Mesendoderm (in vitro differentiated cells): ENCODE results near the gene PTPRD.

Experiments used
- DNase-seq: peaks from one replicate; pipeline ENCODE4 v3.0.0; 2013
- H2AK5ac ChIP-seq: 2 replicates; pipeline ENCODE4 v1.6.1; 2013; ENCODE audit warnings: low read length, inconsistent platforms
- H2BK120ac ChIP-seq: 2 replicates; pipeline ENCODE4 v1.6.1; 2013; ENCODE audit warnings: low read depth, mild to moderate bottlenecking, low read length, moderate library complexity, mixed read lengths
- H2BK15ac ChIP-seq: replicated peaks from 2 replicates; pipeline ENCODE4 v1.6.1; 2013; ENCODE audit warnings: low read depth, mild to moderate bottlenecking, moderate library complexity
- H2BK5ac ChIP-seq: 2 replicates; pipeline ENCODE4 v1.6.1; 2013; ENCODE audit warnings: low read length, inconsistent platforms
- H3K18ac ChIP-seq: 2 replicates; pipeline ENCODE4 v1.6.1; 2013; ENCODE audit warnings: mild to moderate bottlenecking, low read length, mixed read lengths
- H3K23ac ChIP-seq: one replicate; pipeline ENCODE4 v1.6.1; 2013; ENCODE audit warnings: low read length
- H3K27ac ChIP-seq: 2 replicates; pipeline ENCODE4 v1.5.1; 2013; ENCODE audit warnings: low read depth, mild to moderate bottlenecking, inconsistent platforms, low read length, moderate library complexity
- H3K27me3 ChIP-seq: 2 replicates; pipeline ENCODE4 v1.6.1; 2013; ENCODE audit warnings: low read length, control low read depth, mild to moderate bottlenecking, inconsistent platforms; ENCODE audit not compliant: insufficient read depth, poor library complexity
- H3K36me3 ChIP-seq: 2 replicates; pipeline ENCODE4 v1.6.1; 2013; ENCODE audit warnings: low read length, inconsistent platforms; ENCODE audit not compliant: control insufficient read depth, insufficient read depth
- H3K4ac ChIP-seq: one replicate; pipeline ENCODE4 v1.6.1; 2013; ENCODE audit warnings: low read depth, mild to moderate bottlenecking, low read length, moderate library complexity
- H3K4me1 ChIP-seq: 2 replicates; pipeline ENCODE4 v1.6.1; 2013; ENCODE audit warnings: low read depth, low read length, inconsistent platforms; ENCODE audit not compliant: control insufficient read depth
- H3K4me2 ChIP-seq: 2 replicates; pipeline ENCODE4 v1.6.1; 2013; ENCODE audit warnings: low read length
- H3K4me3 ChIP-seq: 2 replicates; pipeline ENCODE4 v1.5.1; 2013; ENCODE audit warnings: mild to moderate bottlenecking, low read length
- H3K56ac ChIP-seq: one replicate; pipeline ENCODE4 v1.6.1; 2013; ENCODE audit warnings: low read length
- H3K79me1 ChIP-seq: 2 replicates; pipeline ENCODE4 v1.6.1; 2013; ENCODE audit warnings: low read length, inconsistent platforms
- H3K79me2 ChIP-seq: 2 replicates; pipeline ENCODE4 v1.6.1; 2013; ENCODE audit warnings: mild to moderate bottlenecking, low read length; ENCODE audit not compliant: control insufficient read depth, insufficient read depth
- H3K9ac ChIP-seq: 2 replicates; pipeline ENCODE4 v1.6.1; 2013; ENCODE audit warnings: low read length, inconsistent platforms
- H4K5ac ChIP-seq: one replicate; pipeline ENCODE4 v1.6.1; 2013; ENCODE audit warnings: low read length
- H4K8ac ChIP-seq: one replicate; pipeline ENCODE4 v1.6.1; 2013; ENCODE audit warnings: low read depth, mild to moderate bottlenecking, control low read depth, low read length, moderate library complexity
- WGBS: extraction: QIAGEN DNeasy Blood & Tissue Kit; methylation state at CpG from one replicate; pipeline ENCODE4 v1.1.7; 2013; ENCODE audit warnings: low lambda C conversion rate, missing lambda C conversion rate; ENCODE audit not compliant: insufficient coverage; ENCODE audit errors: extremely low coverage; 5-methylcytosine and 5-hydroxymethylcytosine counted together

Gene PTPRD

DNA sequence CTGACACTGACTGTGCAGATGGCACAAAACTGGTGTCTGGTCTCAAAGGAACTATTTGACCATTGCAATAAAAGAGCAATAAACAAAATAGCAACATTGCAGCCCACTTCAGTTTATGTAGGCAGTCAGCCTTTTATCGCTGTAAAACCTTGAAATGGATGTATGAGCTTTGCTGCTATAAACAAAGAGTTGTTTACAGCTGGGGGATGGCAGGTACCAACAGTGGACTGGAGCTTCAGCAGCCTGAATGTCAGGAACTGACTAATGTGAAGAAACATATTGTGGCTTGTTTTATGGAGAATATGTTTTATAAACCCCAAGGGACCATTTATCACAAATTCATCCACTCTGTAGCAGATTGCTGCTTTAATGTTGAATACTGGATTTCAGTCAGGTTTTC, 78.0 kb downstream of the PTPRD start:
- H3K79me2 ChIP-seq, result no peaks in the 10 kb centered on the region
- no peak overlapping the region for H3K56ac ChIP-seq
- no peaks in the 10 kb centered on the region for H3K36me3 ChIP-seq
- H2AK5ac ChIP-seq, result no peak overlapping the region
- H4K5ac ChIP-seq, result no peak overlapping the region
- no peak overlapping the region for H3K9ac ChIP-seq
- H3K4me1 ChIP-seq, result no peaks in the 10 kb centered on the region
- WGBS, result no CpG with 5 or more reads among the region's 1 CpG
- no peak overlapping the region for H3K4ac ChIP-seq
- H3K18ac ChIP-seq, result no peak overlapping the region
- no peak overlapping the region for H3K4me3 ChIP-seq
- DNase-seq, result no peak
- H3K4me2 ChIP-seq, result no peak overlapping the region
- no peak overlapping the region for H2BK120ac ChIP-seq
- H3K79me1 ChIP-seq, result no peaks in the 10 kb centered on the region
- no peak overlapping the region for H3K27ac ChIP-seq
- no peak overlapping the region for H4K8ac ChIP-seq
- no peaks in the 10 kb centered on the region for H3K27me3 ChIP-seq
- H2BK5ac ChIP-seq, result no peak overlapping the region
- H2BK15ac ChIP-seq, result no peak overlapping the region
- H3K23ac ChIP-seq, result no peak overlapping the region

DNA sequence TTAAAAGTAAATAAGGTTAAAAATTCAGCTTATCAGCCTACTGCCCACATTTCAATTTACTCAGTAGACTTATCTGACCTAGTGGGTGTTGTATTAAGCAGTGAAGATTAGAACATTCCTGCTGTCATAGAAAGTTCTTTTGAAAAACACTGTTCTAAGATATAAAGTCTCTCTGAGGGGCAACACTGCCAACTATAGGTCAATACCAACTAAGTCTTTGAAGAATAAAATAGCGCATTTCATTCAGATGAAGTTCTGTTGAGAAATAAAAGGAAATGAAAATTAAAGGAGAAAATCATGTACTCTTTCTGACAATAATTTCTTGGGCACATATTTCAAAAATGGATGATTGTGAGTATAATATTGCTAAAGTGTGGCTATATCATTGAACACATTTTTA, 86.8 kb downstream of the PTPRD start:
- no peak overlapping the region for H3K27ac ChIP-seq
- no CpG with 5 or more reads among the region's 1 CpG for WGBS
- no peak overlapping the region for H3K56ac ChIP-seq

DNA sequence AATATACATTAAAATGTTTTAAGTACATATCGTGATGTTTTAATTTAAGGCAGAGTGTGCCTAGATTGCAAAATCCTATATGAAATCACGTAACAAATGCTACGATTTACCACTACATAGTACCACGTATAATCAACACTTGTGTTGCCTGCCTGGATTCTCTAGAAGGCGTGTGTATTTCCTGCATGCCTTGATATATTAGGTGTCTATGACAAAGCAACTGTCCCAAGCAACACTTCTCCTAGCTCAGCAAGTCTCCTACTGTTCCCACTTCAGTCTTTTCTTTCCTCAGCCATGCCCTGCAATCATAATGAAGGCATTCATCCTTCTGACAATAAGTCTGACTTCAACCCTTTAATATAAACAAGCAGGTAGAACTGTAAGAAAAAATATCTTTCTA, 89.6 kb downstream of the PTPRD start:
- Histone ChIP-seq H3K36me3 (no peaks in the 10 kb centered on the region), H3K79me1 (no peaks in the 10 kb centered on the region), H4K8ac (no peak overlapping the region), H2AK5ac (no peak overlapping the region), H3K27ac (no peak overlapping the region), H3K18ac (no peak overlapping the region), H3K4ac (no peak overlapping the region), H3K4me2 (no peak overlapping the region), H3K27me3 (no peaks in the 10 kb centered on the region), H2BK15ac (no peak overlapping the region), H3K4me3 (no peak overlapping the region), H2BK5ac (no peak overlapping the region), H3K23ac (no peak overlapping the region), H4K5ac (no peak overlapping the region), H3K9ac (no peak overlapping the region), H2BK120ac (no peak overlapping the region), H3K56ac (no peak overlapping the region), H3K4me1 (no peaks in the 10 kb centered on the region), H3K79me2 (no peaks in the 10 kb centered on the region)
- DNase-seq, result no peak
- WGBS, result no CpG with 5 or more reads among the region's 5 CpGs

More for the DNA sequence above, 86.8 kb downstream of the PTPRD start:
- DNase-seq, result peak; percentile 54
- no peak overlapping the region for H2BK15ac ChIP-seq
- H3K23ac ChIP-seq, result no peak overlapping the region
- no peaks in the 10 kb centered on the region for H3K79me1 ChIP-seq
- no peak overlapping the region for H2AK5ac ChIP-seq
- H3K36me3 ChIP-seq, result no peaks in the 10 kb centered on the region
- no peaks in the 10 kb centered on the region for H3K4me1 ChIP-seq
- H3K18ac ChIP-seq, result no peak overlapping the region
- H3K4me2 ChIP-seq, result no peak overlapping the region
- H2BK120ac ChIP-seq, result no peak overlapping the region
- no peak overlapping the region for H3K4me3 ChIP-seq
- no peaks in the 10 kb centered on the region for H3K27me3 ChIP-seq
- no peak overlapping the region for H3K9ac ChIP-seq
- H2BK5ac ChIP-seq, result no peak overlapping the region
- H3K4ac ChIP-seq, result no peak overlapping the region
- H4K8ac ChIP-seq, result no peak overlapping the region
- no peaks in the 10 kb centered on the region for H3K79me2 ChIP-seq
- H4K5ac ChIP-seq, result no peak overlapping the region

DNA sequence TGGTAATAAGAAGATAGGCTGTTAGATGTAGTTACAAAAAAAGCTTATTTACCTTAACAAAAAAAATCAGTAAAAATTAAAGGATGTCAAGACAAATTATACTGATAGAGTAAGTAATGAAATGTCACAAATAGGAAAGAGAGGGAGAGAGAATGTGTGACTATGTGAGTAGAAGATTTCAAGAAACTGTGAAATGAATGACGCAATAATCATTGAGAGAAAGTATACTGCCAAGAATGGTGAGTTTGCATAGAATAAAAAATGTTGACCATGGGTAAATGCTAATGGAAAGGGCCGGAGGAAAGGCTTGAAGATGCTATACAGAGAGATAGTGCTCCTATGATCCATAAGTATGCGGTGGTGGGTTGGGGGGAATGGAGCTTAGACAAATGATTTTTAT, 100.7 kb downstream of the PTPRD start:
- Histone ChIP-seq H3K27ac (no peak overlapping the region), H3K4me1 (no peaks in the 10 kb centered on the region), H3K4me3 (no peak overlapping the region), H3K36me3 (no peaks in the 10 kb centered on the region), H3K27me3 (no peaks in the 10 kb centered on the region), H3K23ac (no peak overlapping the region), H3K18ac (no peak overlapping the region), H4K8ac (no peak overlapping the region), H2BK5ac (no peak overlapping the region), H3K4me2 (no peak overlapping the region), H3K4ac (no peak overlapping the region), H4K5ac (no peak overlapping the region), H2BK120ac (no peak overlapping the region), H2BK15ac (no peak overlapping the region), H2AK5ac (no peak overlapping the region), H3K56ac (no peak overlapping the region), H3K9ac (no peak overlapping the region), H3K79me1 (no peaks in the 10 kb centered on the region), H3K79me2 (no peaks in the 10 kb centered on the region)
- no CpG with 5 or more reads among the region's 3 CpGs for WGBS
- DNase-seq, result no peak

DNA sequence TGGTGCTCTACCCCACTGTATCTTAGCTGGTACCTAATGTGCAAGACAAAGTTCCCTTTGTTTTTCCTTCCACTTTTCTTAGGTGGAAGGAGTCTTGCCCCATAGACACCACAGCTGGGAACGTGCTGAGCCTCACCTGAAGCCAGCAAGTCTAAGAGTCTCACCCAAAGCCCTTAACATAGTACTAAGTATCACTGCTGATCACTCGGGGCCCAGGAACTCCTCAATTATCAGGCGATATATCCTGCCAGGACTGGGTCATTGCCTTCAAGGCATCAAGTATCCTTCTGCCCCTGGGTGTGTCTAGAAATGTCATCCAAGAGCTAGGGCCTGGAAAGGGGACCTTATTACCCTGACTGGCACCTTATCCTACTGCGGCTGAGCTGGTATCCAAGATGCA, 123.9 kb downstream of the PTPRD start:
- DNase-seq, result no peak
- H3K23ac ChIP-seq, result no peak overlapping the region
- no peaks in the 10 kb centered on the region for H3K36me3 ChIP-seq
- no peaks in the 10 kb centered on the region for H3K79me2 ChIP-seq
- no peaks in the 10 kb centered on the region for H3K79me1 ChIP-seq
- no CpG with 5 or more reads among the region's 4 CpGs for WGBS
- H3K18ac ChIP-seq, result no peak overlapping the region
- no peak overlapping the region for H3K27ac ChIP-seq
- H3K27me3 ChIP-seq, result no peaks in the 10 kb centered on the region
- no peak overlapping the region for H3K56ac ChIP-seq
- no peak overlapping the region for H4K5ac ChIP-seq
- H2BK5ac ChIP-seq, result no peak overlapping the region
- no peaks in the 10 kb centered on the region for H3K4me1 ChIP-seq
- H2BK120ac ChIP-seq, result no peak overlapping the region
- no peak overlapping the region for H3K4me2 ChIP-seq
- no peak overlapping the region for H4K8ac ChIP-seq
- no peak overlapping the region for H3K4me3 ChIP-seq
- no peak overlapping the region for H3K9ac ChIP-seq
- H2BK15ac ChIP-seq, result no peak overlapping the region
- H3K4ac ChIP-seq, result no peak overlapping the region
- no peak overlapping the region for H2AK5ac ChIP-seq

DNA sequence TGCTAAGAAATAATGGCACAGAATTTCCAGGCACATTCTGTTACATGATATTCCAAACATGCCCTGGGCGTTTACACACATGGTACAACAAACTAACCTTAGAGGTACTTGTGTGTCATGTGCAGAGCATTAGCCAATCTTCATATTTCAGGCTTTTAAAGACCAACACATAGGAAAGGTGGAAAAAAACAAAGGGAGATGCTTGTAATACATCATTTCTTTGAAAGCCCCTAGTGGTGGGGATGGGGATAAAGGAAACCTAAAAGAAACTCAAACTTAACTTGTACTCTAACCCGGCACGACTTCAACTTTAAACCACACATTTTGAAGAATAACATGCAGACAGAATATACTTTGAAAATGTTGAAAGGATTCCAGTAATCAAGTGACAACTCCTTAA, 133.6 kb downstream of the PTPRD start:
- H3K56ac ChIP-seq, result no peak overlapping the region
- H3K79me1 ChIP-seq, result no peaks in the 10 kb centered on the region
- H3K9ac ChIP-seq, result no peak overlapping the region
- H3K18ac ChIP-seq, result no peak overlapping the region
- H2BK15ac ChIP-seq, result no peak overlapping the region
- DNase-seq, result peak; percentile 45
- no peak overlapping the region for H4K8ac ChIP-seq
- H3K23ac ChIP-seq, result no peak overlapping the region
- H3K36me3 ChIP-seq, result no peaks in the 10 kb centered on the region
- WGBS, result no CpG with 5 or more reads among the region's 3 CpGs
- H3K4me2 ChIP-seq, result no peak overlapping the region
- H2BK5ac ChIP-seq, result no peak overlapping the region
- H3K4me1 ChIP-seq, result no peaks in the 10 kb centered on the region
- H3K27ac ChIP-seq, result no peak overlapping the region
- no peak overlapping the region for H2BK120ac ChIP-seq
- H3K79me2 ChIP-seq, result no peaks in the 10 kb centered on the region
- no peak overlapping the region for H4K5ac ChIP-seq
- no peak overlapping the region for H3K4ac ChIP-seq
- no peak overlapping the region for H3K4me3 ChIP-seq
- no peak overlapping the region for H2AK5ac ChIP-seq
- H3K27me3 ChIP-seq, result no peaks in the 10 kb centered on the region
